OCI-LY7 (cell line): Measurements from ENCODE around the gene DLEC1. TPM values are rescaled to one million over a fixed set of nuclear protein-coding genes. Genes with fewer than 3 reads are reported as not detected.
"Not testable (repeated sequence)": the region's sequence is repeated elsewhere in the genome, so short reads cannot be mapped to it uniquely, and the experiment has no call there.

Source experiments
- BruUV-seq: library from RNA; stranded (reverse); fragments of 400-500 nt; replicated peaks from 2 replicates; lab custom pipeline; 2021; lab: Mats Ljungman, UMichigan
- CTCF ChIA-PET: fragments of 300-600 bp; sonication (Branson Sonifier 250); formaldehyde crosslinking; loops from one replicate; lab custom pipeline; 2022; ENCODE audit warnings: antibody characterized with exemption; ENCODE audit not compliant: unreplicated experiment; lab: Charles Lee
- POLR2A ChIA-PET: fragments of 300-600 bp; sonication (Branson Sonifier 250); formaldehyde crosslinking; loops from one replicate; lab custom pipeline; 2022; ENCODE audit warnings: antibody characterized with exemption; lab: Charles Lee
- DNase-seq: peaks from one replicate; pipeline ENCODE4 v3.0.0-alpha.2; 2015; ENCODE audit warnings: low spot score
- H2AFZ ChIP-seq: fragments of 200-600 bp; sonication (generic), shearing (Covaris generic); 2 replicates; pipeline ENCODE4 v1.6.1; 2014; ENCODE audit warnings: mild to moderate bottlenecking, antibody characterized with exemption, low read length, moderate library complexity
- H3K27ac ChIP-seq: fragments of 200-600 bp; sonication (generic); 2 replicates; pipeline ENCODE4 v1.5.1; 2014; ENCODE audit warnings: mixed run types, low read depth, mild to moderate bottlenecking, moderate library complexity, low read length, inconsistent platforms; ENCODE audit not compliant: poor library complexity, severe bottlenecking
- H3K36me3 ChIP-seq: fragments of 200-600 bp; sonication (generic); 2 replicates; pipeline ENCODE4 v1.6.1; 2014; ENCODE audit warnings: mild to moderate bottlenecking, antibody characterized with exemption, low read length, moderate library complexity, mixed read lengths; ENCODE audit not compliant: insufficient read depth
- H3K4me1 ChIP-seq: fragments of 200-600 bp; sonication (generic); 2 replicates; pipeline ENCODE4 v1.5.1; 2014; ENCODE audit warnings: mild to moderate bottlenecking, low read length; ENCODE audit not compliant: insufficient read depth, poor library complexity, severe bottlenecking
- H3K4me2 ChIP-seq: fragments of 200-600 bp; sonication (generic); 2 replicates; pipeline ENCODE4 v1.6.1; 2014; ENCODE audit warnings: mild to moderate bottlenecking, low read length
- H3K4me3 ChIP-seq: fragments of 200-600 bp; sonication (generic); 2 replicates; pipeline ENCODE4 v1.5.1; 2014; ENCODE audit warnings: mild to moderate bottlenecking, low read depth, low read length; ENCODE audit not compliant: poor library complexity, severe bottlenecking
- H3K79me2 ChIP-seq: fragments of 200-600 bp; sonication (generic); 2 replicates; pipeline ENCODE4 v1.6.1; 2016; ENCODE audit warnings: low read depth, mild to moderate bottlenecking, low read length, moderate library complexity, mixed read lengths; ENCODE audit not compliant: insufficient read depth
- H3K9me2 ChIP-seq: fragments of 200-600 bp; sonication (generic); 2 replicates; pipeline ENCODE4 v1.6.1; 2016; ENCODE audit warnings: mild to moderate bottlenecking, low read length, mixed read lengths; ENCODE audit not compliant: insufficient read depth
- H3K9me3 ChIP-seq: fragments of 200-600 bp; sonication (generic); 2 replicates; pipeline ENCODE4 v1.6.1; 2014; ENCODE audit warnings: mild to moderate bottlenecking, mixed run types, low read length, mixed read lengths
- H4K20me1 ChIP-seq: fragments of 200-600 bp; sonication (generic); 2 replicates; pipeline ENCODE4 v1.6.1; 2014; ENCODE audit warnings: mild to moderate bottlenecking, antibody characterized with exemption, low read length, moderate library complexity, mixed read lengths; ENCODE audit not compliant: insufficient read depth
- EZH2phosphoT487 ChIP-seq: fragments of 200-600 bp; sonication (generic); IDR thresholded peaks from 2 replicates; pipeline ENCODE4 v1.6.1; 2018; ENCODE audit warnings: low read depth, borderline replicate concordance, mild to moderate bottlenecking, mixed run types, antibody characterized with exemption, low read length, moderate library complexity, mixed read lengths
- intact Hi-C: fragments of 100-400 bp; cut with micrococcal nuclease; formaldehyde crosslinking; loops from one replicate; pipeline ENCODE4 v1.10.0; 2022; ENCODE audit not compliant: unreplicated experiment
- total RNA-seq, 2 experiments: library from RNA; depleted of rRNA in 1 of 2; stranded (reverse); fragments of >200 nt in 1 of 2; shearing (Covaris generic) in 1 of 2; gene quantifications; 2 replicates each; pipeline ENCODE4 v1.2.3, GENCODE V29; 2014 to 2022
- TF ChIP-seq, protein P1 (sequence below): fragments of 200-600 bp; sonication (generic); conservative IDR thresholded peaks from 2 replicates; pipeline ENCODE4 v1.5.1; 2014; ENCODE audit warnings: mild to moderate bottlenecking, antibody characterized with exemption, low read length, moderate library complexity, mixed read lengths

Gene DLEC1
- total RNA-seq, 2 experiments from 2014 or later, result 0.13 TPM; not detected in 1

DNA sequence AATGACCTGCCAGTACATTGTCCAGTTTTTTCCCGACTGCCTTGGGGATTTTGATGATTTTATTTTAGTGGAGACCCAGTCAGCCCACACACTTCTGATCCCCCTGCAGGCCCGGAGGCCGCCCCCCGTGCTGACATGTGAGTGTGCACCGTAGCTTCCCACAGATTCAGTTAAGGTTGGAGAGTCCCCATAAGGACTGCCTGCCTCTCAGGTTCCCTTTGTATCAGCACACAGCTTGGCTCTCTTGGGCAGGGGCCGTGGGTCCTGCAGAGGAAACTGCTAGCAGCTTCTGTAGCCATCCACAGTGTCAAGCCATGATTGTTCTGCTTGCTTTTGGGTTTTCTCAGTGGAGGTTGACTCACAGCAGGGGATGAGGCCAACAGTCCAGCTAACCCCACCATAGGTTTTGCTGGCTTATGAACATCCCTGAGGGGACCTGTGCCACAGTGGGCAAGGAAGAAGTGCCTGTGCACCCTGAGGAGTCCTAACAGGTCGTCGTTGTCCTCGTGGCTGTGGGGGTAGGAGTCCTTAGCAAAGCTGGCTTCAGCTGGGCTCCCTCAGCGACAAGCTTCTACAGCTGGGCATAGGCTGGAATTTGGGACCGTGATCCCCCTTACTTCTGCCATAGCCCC is 46.4 kb downstream of the DLEC1 start:
- H3K4me2 ChIP-seq, result no peak overlapping the region
- CTCF ChIA-PET, result no interaction called here

DNA sequence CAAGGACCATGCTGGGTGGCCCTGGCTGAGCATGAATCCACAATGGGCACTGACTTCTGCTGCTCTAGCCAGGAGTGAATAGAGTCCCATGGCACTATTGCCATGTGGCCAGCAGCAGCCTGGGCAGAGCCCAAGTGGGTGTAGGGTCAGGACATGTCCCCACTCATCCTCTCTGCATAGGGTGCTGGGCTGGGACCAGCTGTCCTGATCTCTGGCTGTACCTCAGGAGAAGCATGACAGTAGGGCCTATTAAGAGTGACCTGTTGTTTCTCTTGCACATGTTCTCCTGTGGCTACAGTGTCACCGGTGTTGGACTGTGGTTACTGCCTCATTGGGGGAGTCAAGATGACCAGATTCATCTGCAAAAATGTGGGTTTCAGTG is 46.9 kb downstream of the DLEC1 start:
- CTCF ChIA-PET, result no interaction called here

More for the DNA sequence above, 46.4 kb downstream of the DLEC1 start:
- no peak for DNase-seq
- POLR2A ChIA-PET, result no interaction called here
- H3K79me2 ChIP-seq, result no peaks in the 10 kb centered on the region
- no peaks in the 10 kb centered on the region for H4K20me1 ChIP-seq
- no peaks in the 10 kb centered on the region for H3K9me2 ChIP-seq
- intact Hi-C loops, result no loop called here
- no peaks in the 10 kb centered on the region for H3K36me3 ChIP-seq
- H3K27ac ChIP-seq, result no peak overlapping the region
- H3K4me1 ChIP-seq, result no peaks in the 10 kb centered on the region
- no TSS peak for BruUV-seq
- no peaks in the 10 kb centered on the region for H3K9me3 ChIP-seq
- no peak for TF ChIP-seq EZH2phosphoT487
- TF ChIP-seq, protein P1, sequence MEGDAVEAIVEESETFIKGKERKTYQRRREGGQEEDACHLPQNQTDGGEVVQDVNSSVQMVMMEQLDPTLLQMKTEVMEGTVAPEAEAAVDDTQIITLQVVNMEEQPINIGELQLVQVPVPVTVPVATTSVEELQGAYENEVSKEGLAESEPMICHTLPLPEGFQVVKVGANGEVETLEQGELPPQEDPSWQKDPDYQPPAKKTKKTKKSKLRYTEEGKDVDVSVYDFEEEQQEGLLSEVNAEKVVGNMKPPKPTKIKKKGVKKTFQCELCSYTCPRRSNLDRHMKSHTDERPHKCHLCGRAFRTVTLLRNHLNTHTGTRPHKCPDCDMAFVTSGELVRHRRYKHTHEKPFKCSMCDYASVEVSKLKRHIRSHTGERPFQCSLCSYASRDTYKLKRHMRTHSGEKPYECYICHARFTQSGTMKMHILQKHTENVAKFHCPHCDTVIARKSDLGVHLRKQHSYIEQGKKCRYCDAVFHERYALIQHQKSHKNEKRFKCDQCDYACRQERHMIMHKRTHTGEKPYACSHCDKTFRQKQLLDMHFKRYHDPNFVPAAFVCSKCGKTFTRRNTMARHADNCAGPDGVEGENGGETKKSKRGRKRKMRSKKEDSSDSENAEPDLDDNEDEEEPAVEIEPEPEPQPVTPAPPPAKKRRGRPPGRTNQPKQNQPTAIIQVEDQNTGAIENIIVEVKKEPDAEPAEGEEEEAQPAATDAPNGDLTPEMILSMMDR, result no peak
- H2AFZ ChIP-seq, result no peak overlapping the region
- H3K4me3 ChIP-seq, result no peak overlapping the region

DNA sequence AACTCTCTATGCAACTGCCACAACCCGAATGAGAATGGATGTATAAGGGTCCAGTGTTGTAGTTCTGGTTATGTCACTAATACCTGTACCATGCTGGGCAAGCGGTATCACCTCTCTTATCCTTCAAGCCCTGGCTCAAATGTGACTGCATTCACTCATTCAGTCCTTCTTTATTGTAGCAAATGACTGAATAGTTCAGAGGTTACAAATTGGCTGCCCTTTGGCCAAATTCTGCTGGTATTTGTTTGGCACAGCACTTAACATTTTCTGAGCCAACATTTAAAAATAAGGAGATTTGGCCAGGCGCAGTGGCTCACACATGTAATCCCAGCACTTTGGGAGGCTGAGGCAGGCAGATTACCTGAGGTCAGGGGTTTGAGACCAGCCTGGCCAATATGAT is 47.5 kb downstream of the DLEC1 start:
- Histone ChIP-seq H3K9me3 (no peaks in the 10 kb centered on the region), H3K9me2 (no peaks in the 10 kb centered on the region), H2AFZ (no peak overlapping the region), H3K79me2 (no peaks in the 10 kb centered on the region), H4K20me1 (no peaks in the 10 kb centered on the region), H3K36me3 (no peaks in the 10 kb centered on the region), H3K27ac (no peak overlapping the region), H3K4me2 (no peak overlapping the region), H3K4me1 (no peaks in the 10 kb centered on the region), H3K4me3 (no peak overlapping the region)
- intact Hi-C loops, result no loop called here
- POLR2A ChIA-PET, result no interaction called here
- no peak for DNase-seq
- CTCF ChIA-PET, result no interaction called here
- BruUV-seq, result no TSS peak
- no peak for TF ChIP-seq EZH2phosphoT487
- TF ChIP-seq, protein P1, result no peak

More for the DNA sequence above, 46.9 kb downstream of the DLEC1 start:
- intact Hi-C loops, result no loop called here
- Histone ChIP-seq H3K36me3 (no peaks in the 10 kb centered on the region), H3K9me3 (no peaks in the 10 kb centered on the region), H3K79me2 (no peaks in the 10 kb centered on the region), H2AFZ (no peak overlapping the region), H4K20me1 (no peaks in the 10 kb centered on the region), H3K4me2 (no peak overlapping the region), H3K9me2 (no peaks in the 10 kb centered on the region), H3K4me1 (no peaks in the 10 kb centered on the region), H3K4me3 (no peak overlapping the region), H3K27ac (no peak overlapping the region)
- BruUV-seq, result no TSS peak
- TF ChIP-seq, protein P1, result no peak
- TF ChIP-seq EZH2phosphoT487, result no peak
- POLR2A ChIA-PET, result no interaction called here
- no peak for DNase-seq

DNA sequence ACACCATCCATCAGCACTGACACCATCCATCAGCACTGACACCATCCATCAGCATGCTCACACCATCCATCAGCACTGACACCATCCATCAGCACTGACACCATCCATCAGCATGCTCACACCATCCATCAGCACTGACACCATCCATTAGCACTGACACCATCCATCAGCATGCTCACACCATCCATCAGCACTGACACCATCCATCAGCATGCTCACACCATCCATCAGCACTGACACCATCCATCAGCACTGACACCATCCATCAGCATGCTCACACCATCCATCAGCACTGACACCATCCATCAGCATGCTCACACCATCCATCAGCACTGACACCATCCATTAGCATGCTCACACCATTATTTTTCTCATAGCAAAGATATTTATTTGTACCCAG is 48.3 kb downstream of the DLEC1 start:
- H3K79me2 ChIP-seq, DNase-seq, H3K4me2 ChIP-seq, BruUV-seq, H4K20me1 ChIP-seq, H3K4me3 ChIP-seq, intact Hi-C loops, H3K36me3 ChIP-seq, H2AFZ ChIP-seq, H3K27ac ChIP-seq, H3K4me1 ChIP-seq, H3K9me2 ChIP-seq, CTCF ChIA-PET, H3K9me3 ChIP-seq: not testable (repeated sequence)
- POLR2A ChIA-PET, result interaction anchor here (0.7 kb wide), 1 partner anchor 305 kb away, joined by 3 read pairs; no protein-coding TSS in a partner anchor
